ENCODE data around the gene MAGI2. TPM values are rescaled to one million over a fixed set of nuclear protein-coding genes. Genes with fewer than 3 reads are reported as not detected.

MAGI2 gene
- polyA plus RNA-seq, 3 donors = 0.03 to 0.11 TPM; not detected in 1

GRCh38 chr7:78616539-78616938 lies 836.9 kb downstream of the MAGI2 start:
- Histone ChIP-seq H4K20me1 (ENCODE audit: insufficient read depth, low read length) (no peaks in the 10 kb centered on the region), H3K9me3 (replicated peaks in 1 of 2; ENCODE audit: control insufficient read depth in 1 of 2, insufficient read depth in 1 of 2, low read length in 2 of 2) (no peaks in the 10 kb centered on the region), H3K4me1 (ENCODE audit: control insufficient read depth in 1 of 2, insufficient read depth in 2 of 2, low read length in 2 of 2) (no peaks in the 10 kb centered on the region), H3K4me3 (replicated peaks in 1 of 3; ENCODE audit: low read depth in 2 of 3, low read length in 3 of 3) (no peak overlapping the region), H3K27ac (ENCODE audit: low read depth in 1 of 2, low read length in 2 of 2) (no peak overlapping the region), H3K36me3 (replicated peaks in 1 of 2; ENCODE audit: control insufficient read depth in 1 of 2, insufficient read depth in 2 of 2, low read length in 2 of 2) (no peaks in the 10 kb centered on the region), H3K79me2 (ENCODE audit: insufficient read depth, low read length) (no peaks in the 10 kb centered on the region), H3K27me3 (ENCODE audit: control insufficient read depth in 2 of 2, insufficient read depth in 2 of 2, low read length in 2 of 2) (no peaks in the 10 kb centered on the region), H3K9ac (ENCODE audit: insufficient read depth, low read length, poor library complexity, severe bottlenecking) (no peak overlapping the region), H3K4me2 (replicated peaks; ENCODE audit: extremely low read depth, low read length, poor library complexity, severe bottlenecking) (no peak overlapping the region), H2AFZ (ENCODE audit: insufficient read depth, low read depth, low read length, poor library complexity, severe bottlenecking) (no peak overlapping the region)
- intact Hi-C loops (cut with micrococcal nuclease) = no loop called here
- peaks cover 0 to 2% (median 0%) of the 10 kb centered on the region in 3 donors for H3K27me3 Mint-ChIP-seq (ENCODE audit: low read depth in 3 of 3)
- no peaks in the 10 kb centered on the region for H3K36me3 Mint-ChIP-seq
- H3K9me3 Mint-ChIP-seq = peaks cover 0 to 3% (median 2%) of the 10 kb centered on the region in 7 donors
- no peak overlapping the region for H3K27ac Mint-ChIP-seq
- DNase-seq = no peak
- TF ChIP-seq CTCF (IDR thresholded peaks at IDR 0.05) = no peak
- no peak overlapping the region for H3K4me3 Mint-ChIP-seq
- no peaks in the 10 kb centered on the region for H3K4me1 Mint-ChIP-seq

GRCh38 chr7:78609281-78609680 lies 844.2 kb downstream of the MAGI2 start:
- Histone ChIP-seq H3K4me3 (replicated peaks in 1 of 3; ENCODE audit: low read depth in 2 of 3, low read length in 3 of 3) (no peak overlapping the region), H3K27me3 (ENCODE audit: control insufficient read depth in 2 of 2, insufficient read depth in 2 of 2, low read length in 2 of 2) (no peaks in the 10 kb centered on the region), H3K9me3 (replicated peaks in 1 of 2; ENCODE audit: control insufficient read depth in 1 of 2, insufficient read depth in 1 of 2, low read length in 2 of 2) (no peaks in the 10 kb centered on the region), H3K27ac (ENCODE audit: low read depth in 1 of 2, low read length in 2 of 2) (no peak overlapping the region), H3K79me2 (ENCODE audit: insufficient read depth, low read length) (no peaks in the 10 kb centered on the region), H3K4me2 (replicated peaks; ENCODE audit: extremely low read depth, low read length, poor library complexity, severe bottlenecking) (no peak overlapping the region), H2AFZ (ENCODE audit: insufficient read depth, low read depth, low read length, poor library complexity, severe bottlenecking) (no peak overlapping the region), H3K9ac (ENCODE audit: insufficient read depth, low read length, poor library complexity, severe bottlenecking) (no peak overlapping the region), H3K4me1 (ENCODE audit: control insufficient read depth in 1 of 2, insufficient read depth in 2 of 2, low read length in 2 of 2) (no peaks in the 10 kb centered on the region), H3K36me3 (replicated peaks in 1 of 2; ENCODE audit: control insufficient read depth in 1 of 2, insufficient read depth in 2 of 2, low read length in 2 of 2) (no peaks in the 10 kb centered on the region), H4K20me1 (ENCODE audit: insufficient read depth, low read length) (no peaks in the 10 kb centered on the region)
- Mint-ChIP-seq H3K36me3 (no peaks in the 10 kb centered on the region), H3K9me3 (peaks cover 0 to 10% (median 0%) of the 10 kb centered on the region in 7 donors), H3K27ac (no peak overlapping the region), H3K4me3 (no peak overlapping the region), H3K27me3 (ENCODE audit: low read depth in 3 of 3) (peaks cover 0 to 2% (median 1%) of the 10 kb centered on the region in 3 donors), H3K4me1 (no peaks in the 10 kb centered on the region)
- whole genome bisulfite sequencing (ENCODE audit: insufficient coverage) = no CpG with 5 or more reads among the region's 2 CpGs
- no peak for TF ChIP-seq CTCF (IDR thresholded peaks at IDR 0.05)
- intact Hi-C loops (cut with micrococcal nuclease) = no loop called here
- DNase-seq = no peak

Measured in CD14-positive monocyte (primary cell).